ENCODE results near the gene MACROD2. TPM values are rescaled to one million over a fixed set of nuclear protein-coding genes. Genes with fewer than 3 reads are reported as not detected.

MACROD2 gene
- total RNA-seq, 2 donors from 2014 or later = not detected

DNA sequence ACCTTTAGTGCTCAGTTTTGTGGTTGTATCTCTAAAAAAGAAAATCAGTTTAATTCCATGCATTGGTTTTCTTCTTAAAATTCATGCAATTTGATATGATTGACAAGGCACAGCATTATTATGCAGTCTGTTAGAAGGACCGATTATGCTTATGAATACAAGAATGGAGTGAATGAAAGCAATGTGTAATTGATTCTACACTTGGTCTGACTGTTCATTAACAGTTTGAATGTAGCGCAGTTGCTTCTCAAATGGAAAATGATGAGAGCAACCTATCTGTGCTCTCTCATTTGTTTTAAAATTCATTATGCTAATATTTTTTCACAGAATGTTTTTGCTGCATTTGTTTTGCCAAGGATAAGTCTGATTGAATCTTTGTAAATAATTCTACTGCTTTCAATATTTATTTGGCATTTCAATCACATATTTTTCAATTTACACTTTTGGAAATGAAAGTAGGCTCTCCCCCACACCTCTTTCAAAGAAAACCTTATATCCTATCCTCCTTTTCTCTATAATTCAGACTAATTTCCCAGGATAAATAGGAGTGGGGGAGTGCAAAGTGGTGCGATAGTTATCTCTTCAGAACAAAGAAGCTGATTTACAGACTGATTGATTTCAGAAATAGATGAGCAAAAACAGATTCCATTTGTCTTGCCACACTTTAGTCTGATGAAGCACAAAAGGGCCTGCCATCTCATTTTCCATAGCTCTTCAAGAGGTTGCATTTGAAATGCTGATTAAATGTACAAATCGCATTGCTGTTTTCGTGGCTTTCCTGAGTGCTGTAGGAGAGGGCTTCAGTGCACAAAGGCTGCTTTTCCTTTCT, 1227.4 kb downstream of the MACROD2 start:
- Mint-ChIP-seq H3K9me3 (peaks cover 3 to 8% of the 10 kb centered on the region in 2 donors), H3K4me1 (ENCODE audit: low read depth) (peaks cover 6% of the 10 kb centered on the region), H3K36me3 (ENCODE audit: insufficient read depth in 2 of 2) (no peaks in the 10 kb centered on the region), H3K27me3 (ENCODE audit: low read depth) (no peaks in the 10 kb centered on the region), H3K27ac (no peak overlapping the region), H3K4me3 (no peak overlapping the region)
- DNase-seq = no peak
- ATAC-seq (replicated peaks in 1 of 2) = no peak

DNA sequence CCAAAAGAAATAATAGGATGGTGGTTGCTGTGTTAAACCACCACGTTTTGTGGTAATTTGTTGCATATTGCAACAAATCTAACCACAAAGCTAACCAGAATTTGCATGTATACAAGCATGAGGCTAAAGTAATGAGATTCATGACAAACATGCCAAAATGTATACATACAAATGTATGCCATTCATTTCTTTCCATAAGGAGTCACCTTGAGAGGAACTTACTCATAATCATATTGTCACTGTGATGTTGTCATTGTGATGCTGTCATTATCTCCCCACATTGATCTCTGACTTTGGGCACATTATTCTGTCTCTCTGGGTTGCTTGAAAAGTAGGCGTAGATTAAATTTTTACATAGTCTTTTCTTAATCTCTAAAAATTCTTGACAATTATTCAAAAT, 1228.9 kb downstream of the MACROD2 start:
- Mint-ChIP-seq H3K27me3 (ENCODE audit: low read depth) (no peaks in the 10 kb centered on the region), H3K27ac (no peak overlapping the region), H3K4me1 (ENCODE audit: low read depth) (peaks cover 6% of the 10 kb centered on the region), H3K4me3 (no peak overlapping the region), H3K36me3 (ENCODE audit: insufficient read depth in 2 of 2) (no peaks in the 10 kb centered on the region), H3K9me3 (peaks cover 3 to 4% of the 10 kb centered on the region in 2 donors)
- DNase-seq (no peak), ATAC-seq (replicated peaks in 1 of 2) (peak; percentile 49 to 86)

DNA sequence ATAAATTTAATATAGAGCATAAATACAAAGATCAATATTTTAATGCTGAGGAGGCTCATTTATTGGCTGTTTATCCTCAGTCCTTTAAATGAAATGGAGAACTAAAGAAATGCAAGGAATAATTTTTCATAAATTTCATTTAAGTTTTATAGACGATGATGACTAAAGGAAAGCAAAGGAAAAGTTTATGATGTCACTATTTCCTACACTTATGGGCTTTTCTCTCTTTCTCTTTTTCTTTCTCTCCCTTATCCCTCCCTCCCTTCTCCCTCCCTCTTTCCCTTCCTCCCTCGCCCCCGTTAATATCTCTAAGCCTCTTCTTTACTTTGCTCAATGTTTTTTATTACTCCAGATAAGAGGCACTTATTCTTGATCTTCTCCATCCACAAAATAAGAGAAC, 1231.8 kb downstream of the MACROD2 start:
- H3K36me3 Mint-ChIP-seq (ENCODE audit: insufficient read depth in 2 of 2) = no peaks in the 10 kb centered on the region
- H3K9me3 Mint-ChIP-seq = peaks cover 2 to 4% of the 10 kb centered on the region in 2 donors
- H3K27me3 Mint-ChIP-seq (ENCODE audit: low read depth) = peaks cover 2% of the 10 kb centered on the region
- H3K4me1 Mint-ChIP-seq (ENCODE audit: low read depth) = peaks cover 6% of the 10 kb centered on the region
- no peak for DNase-seq
- H3K4me3 Mint-ChIP-seq = no peak overlapping the region
- H3K27ac Mint-ChIP-seq = no peak overlapping the region
- ATAC-seq (replicated peaks in 1 of 2) = no peak

DNA sequence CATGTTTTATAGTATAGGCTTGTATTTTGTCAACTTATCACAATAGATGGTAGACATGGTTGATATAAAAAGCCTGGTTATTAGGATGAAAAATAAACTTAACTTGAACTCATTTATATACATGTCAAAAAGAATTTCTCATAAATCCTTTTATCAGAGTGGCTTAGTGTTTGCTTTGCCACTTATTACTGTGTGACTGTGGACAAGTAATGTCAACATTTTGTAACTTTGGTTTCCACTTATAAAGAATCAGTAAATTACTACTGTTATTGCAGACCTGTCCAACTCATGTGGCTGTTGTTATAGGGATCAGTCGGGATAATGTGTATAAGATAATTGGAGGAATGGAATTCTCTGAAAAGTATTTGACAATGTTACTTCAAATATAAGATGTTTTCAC, 1236.9 kb downstream of the MACROD2 start:
- Mint-ChIP-seq H3K27ac (no peak overlapping the region), H3K4me1 (ENCODE audit: low read depth) (no peaks in the 10 kb centered on the region), H3K9me3 (peaks cover 2 to 7% of the 10 kb centered on the region in 2 donors), H3K36me3 (ENCODE audit: insufficient read depth in 2 of 2) (no peaks in the 10 kb centered on the region), H3K27me3 (ENCODE audit: low read depth) (peaks cover 4% of the 10 kb centered on the region), H3K4me3 (no peak overlapping the region)
- no peak for ATAC-seq (replicated peaks in 1 of 2)
- no peak for DNase-seq

DNA sequence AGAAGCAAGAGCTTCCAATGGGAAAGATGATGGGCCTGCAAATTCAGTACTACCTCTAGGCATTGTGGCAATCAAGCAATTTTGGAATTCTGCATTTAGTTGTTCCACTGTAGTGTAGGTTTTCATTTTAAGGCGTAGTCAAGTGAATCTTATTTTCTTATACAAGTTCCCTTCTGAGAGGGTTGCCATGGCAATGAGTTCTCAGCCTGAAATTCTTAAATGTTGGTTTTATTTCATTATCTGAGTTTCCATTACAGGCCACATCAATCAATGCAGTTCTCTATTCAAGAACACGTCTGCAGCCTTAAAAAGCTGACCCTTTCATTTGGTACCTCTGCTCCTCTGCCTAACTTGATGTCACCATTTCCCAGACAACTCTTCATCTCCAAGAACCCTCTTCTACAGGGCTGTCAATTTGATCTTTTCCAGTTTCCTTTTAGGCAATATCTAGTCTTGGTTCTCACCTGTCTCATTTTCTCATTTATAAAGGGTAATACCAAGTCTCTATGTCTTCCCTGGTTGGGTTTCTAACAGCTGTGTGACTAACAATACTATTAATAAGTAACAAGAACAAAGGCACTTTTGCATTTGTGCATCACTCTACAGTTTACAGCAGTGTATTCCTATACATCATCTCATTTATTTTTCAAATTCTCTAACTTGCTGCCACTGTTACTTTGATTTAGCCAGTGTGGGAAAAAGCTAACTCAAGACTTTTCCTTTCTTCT, 1240.3 kb downstream of the MACROD2 start:
- Mint-ChIP-seq H3K27me3 (ENCODE audit: low read depth) (peaks cover 4% of the 10 kb centered on the region), H3K27ac (peak overlapping the region; percentile 9), H3K4me1 (ENCODE audit: low read depth) (no peaks in the 10 kb centered on the region), H3K36me3 (ENCODE audit: insufficient read depth in 2 of 2) (no peaks in the 10 kb centered on the region), H3K9me3 (peaks cover 2 to 7% of the 10 kb centered on the region in 2 donors), H3K4me3 (no peak overlapping the region)
- ATAC-seq (replicated peaks in 1 of 2) (no peak), DNase-seq (no peak)

DNA sequence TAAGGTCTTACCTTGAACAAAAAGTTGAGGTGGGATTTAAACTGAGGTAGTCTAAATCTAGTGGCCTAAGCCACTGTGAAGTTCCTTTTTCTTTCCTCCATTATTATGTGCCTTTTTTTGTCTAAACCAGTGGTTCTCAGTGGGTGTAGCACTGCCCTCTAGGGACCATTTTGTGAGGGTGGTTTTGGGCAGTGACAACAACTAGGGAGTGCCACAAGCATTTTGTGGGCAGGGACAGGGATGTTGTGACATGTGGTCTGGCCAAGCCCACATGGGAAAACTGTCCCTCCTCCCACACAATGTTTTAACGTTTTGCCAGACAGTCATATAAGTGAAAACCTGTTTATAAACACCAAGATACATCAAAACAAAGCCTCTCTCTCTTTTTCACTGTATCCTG, 1241.5 kb downstream of the MACROD2 start:
- peak; percentile 2 to 12 for DNase-seq
- Mint-ChIP-seq H3K4me3 (no peak overlapping the region), H3K4me1 (ENCODE audit: low read depth) (no peaks in the 10 kb centered on the region)

DNA sequence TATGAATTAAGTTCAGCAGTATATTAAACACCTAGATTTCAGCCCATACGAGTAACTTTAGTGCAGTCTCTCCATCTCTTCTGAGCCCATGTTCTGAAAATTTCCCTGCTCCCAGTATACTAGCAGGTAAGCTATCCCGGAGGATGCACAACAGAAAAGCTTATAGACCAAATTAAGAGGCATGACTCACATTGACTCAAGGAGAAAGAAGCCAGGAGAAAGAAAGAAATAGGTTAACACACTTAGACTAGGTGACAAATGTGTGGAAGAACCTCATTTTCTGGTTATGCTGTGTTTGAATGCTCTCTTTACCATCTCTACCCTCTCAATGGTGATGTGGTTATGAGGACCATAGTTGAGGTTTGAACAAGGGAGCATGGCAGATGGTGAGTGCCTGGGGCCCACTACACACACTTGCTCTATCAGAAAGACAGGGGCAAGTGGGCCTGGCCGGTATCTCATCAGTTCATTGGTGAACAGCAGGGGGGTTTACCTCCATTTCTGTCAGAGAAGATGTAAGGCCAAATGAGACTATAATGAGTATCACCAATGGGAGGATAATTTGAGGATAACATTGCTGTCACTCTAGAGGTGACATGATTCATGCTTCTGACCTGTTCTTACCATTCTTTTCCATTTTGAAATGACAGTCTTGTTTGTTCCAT, 1244.4 kb downstream of the MACROD2 start:
- ATAC-seq (replicated peaks in 1 of 2) = peak in 1 of 2 donors; percentile 70
- Mint-ChIP-seq H3K9me3 (peaks cover 4 to 5% of the 10 kb centered on the region in 2 donors), H3K27ac (no peak overlapping the region), H3K36me3 (ENCODE audit: insufficient read depth in 2 of 2) (no peaks in the 10 kb centered on the region), H3K27me3 (ENCODE audit: low read depth) (no peaks in the 10 kb centered on the region), H3K4me1 (ENCODE audit: low read depth) (no peaks in the 10 kb centered on the region), H3K4me3 (no peak overlapping the region)
- DNase-seq = no peak

More for the DNA sequence above, 1241.5 kb downstream of the MACROD2 start:
- Mint-ChIP-seq H3K27ac (no peak overlapping the region), H3K9me3 (peaks cover 2 to 7% of the 10 kb centered on the region in 2 donors), H3K27me3 (ENCODE audit: low read depth) (peaks cover 4% of the 10 kb centered on the region), H3K36me3 (ENCODE audit: insufficient read depth in 2 of 2) (no peaks in the 10 kb centered on the region)
- ATAC-seq (replicated peaks in 1 of 2) = peak in 1 of 2 donors; percentile 32

DNA sequence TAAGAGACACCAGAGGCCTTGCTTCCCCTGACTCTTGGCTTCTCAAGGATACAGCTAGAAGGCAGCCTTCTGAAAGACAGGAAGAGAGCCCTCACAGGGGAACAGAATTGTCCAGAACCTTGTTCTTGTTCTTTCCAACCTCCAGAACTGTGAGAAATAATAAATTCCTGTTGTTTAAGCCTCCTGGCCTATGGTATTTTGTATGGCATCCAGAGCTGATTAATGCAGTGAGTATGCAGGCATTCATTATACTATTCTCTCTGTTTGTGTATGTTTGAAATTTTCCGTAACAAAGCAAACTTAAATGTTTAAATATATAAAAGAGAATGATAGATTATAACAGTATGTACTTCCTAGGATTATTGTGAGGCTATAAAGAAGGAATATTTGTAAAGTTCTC, 1245.5 kb downstream of the MACROD2 start:
- DNase-seq (no peak), ATAC-seq (replicated peaks in 1 of 2) (no peak)
- Mint-ChIP-seq H3K36me3 (ENCODE audit: insufficient read depth in 2 of 2) (no peaks in the 10 kb centered on the region), H3K9me3 (peaks cover 2 to 3% of the 10 kb centered on the region in 2 donors), H3K27ac (no peak overlapping the region), H3K4me1 (ENCODE audit: low read depth) (no peaks in the 10 kb centered on the region), H3K27me3 (ENCODE audit: low read depth) (no peaks in the 10 kb centered on the region), H3K4me3 (no peak overlapping the region)

DNA sequence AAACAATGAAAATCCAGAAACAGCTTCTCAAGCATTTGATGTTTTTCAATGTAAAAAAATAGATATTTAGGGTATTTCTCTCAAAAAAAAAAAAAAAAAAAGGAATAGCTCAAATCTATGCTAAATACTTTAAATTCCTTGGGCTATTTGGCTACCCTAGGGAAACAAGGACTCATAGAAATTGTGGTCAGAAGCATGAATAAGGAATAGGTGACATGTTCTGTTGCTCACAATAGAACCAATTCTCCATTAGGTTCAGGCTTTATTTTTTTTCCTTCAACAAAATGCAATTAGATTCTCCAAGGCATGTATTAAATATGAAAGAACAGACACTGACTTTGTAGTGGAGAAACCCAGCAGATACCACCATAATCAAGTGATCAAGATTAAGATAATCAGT, 1246.4 kb downstream of the MACROD2 start:
- H3K27ac Mint-ChIP-seq = no peak overlapping the region
- H3K4me3 Mint-ChIP-seq = no peak overlapping the region
- DNase-seq (no peak), ATAC-seq (replicated peaks in 1 of 2) (no peak)
- H3K4me1 Mint-ChIP-seq (ENCODE audit: low read depth) = no peaks in the 10 kb centered on the region
- no peaks in the 10 kb centered on the region for H3K27me3 Mint-ChIP-seq (ENCODE audit: low read depth)
- no peaks in the 10 kb centered on the region for H3K36me3 Mint-ChIP-seq (ENCODE audit: insufficient read depth in 2 of 2)
- peaks cover 0 to 1% of the 10 kb centered on the region in 2 donors for H3K9me3 Mint-ChIP-seq

DNA sequence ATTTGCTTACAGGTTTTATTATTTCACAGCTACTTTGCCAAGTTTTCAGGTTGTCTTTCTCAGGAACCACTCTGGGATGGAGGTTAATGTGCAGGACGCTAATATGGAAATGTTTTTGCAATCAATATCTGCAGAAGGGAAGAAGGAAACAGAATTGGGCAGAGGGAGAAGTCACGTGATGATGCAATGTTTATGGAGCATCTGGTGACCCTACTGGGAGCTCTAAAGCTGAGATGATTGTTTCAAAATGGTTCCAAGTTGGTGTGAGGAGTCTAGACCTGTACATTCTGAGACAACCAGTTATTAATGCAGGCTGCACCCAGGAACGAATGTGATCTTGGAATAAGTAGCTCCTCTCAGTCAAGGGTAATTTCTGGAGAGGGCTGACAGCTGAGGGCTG, 1247.5 kb downstream of the MACROD2 start:
- H3K9me3 Mint-ChIP-seq = peaks cover 0 to 1% of the 10 kb centered on the region in 2 donors
- no peaks in the 10 kb centered on the region for H3K4me1 Mint-ChIP-seq (ENCODE audit: low read depth)
- no peak overlapping the region for H3K27ac Mint-ChIP-seq
- no peaks in the 10 kb centered on the region for H3K27me3 Mint-ChIP-seq (ENCODE audit: low read depth)
- no peak overlapping the region for H3K4me3 Mint-ChIP-seq
- ATAC-seq (replicated peaks in 1 of 2) (no peak), DNase-seq (no peak)
- no peaks in the 10 kb centered on the region for H3K36me3 Mint-ChIP-seq (ENCODE audit: insufficient read depth in 2 of 2)

DNA sequence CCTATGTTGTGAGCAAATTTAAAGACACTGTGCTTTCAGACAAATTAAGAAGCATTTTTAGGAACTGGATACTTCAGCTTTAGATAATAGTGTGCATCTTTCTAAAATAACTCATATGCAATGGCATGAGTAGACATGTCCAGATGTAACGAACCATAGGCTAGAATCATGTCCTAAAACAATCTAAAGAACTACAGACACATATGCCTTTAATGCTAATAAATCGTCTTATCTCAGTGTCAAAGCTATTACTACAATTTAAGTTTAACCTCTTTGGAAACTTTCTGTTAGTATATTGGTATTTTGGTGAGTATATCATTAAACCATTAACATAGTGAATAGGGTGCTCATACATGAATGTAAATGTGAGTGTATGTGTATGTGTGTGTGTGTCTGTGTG, 1250.6 kb downstream of the MACROD2 start:
- H3K27ac Mint-ChIP-seq = no peak overlapping the region
- no peaks in the 10 kb centered on the region for H3K36me3 Mint-ChIP-seq (ENCODE audit: insufficient read depth in 2 of 2)
- ATAC-seq (replicated peaks in 1 of 2) = no peak
- H3K4me1 Mint-ChIP-seq (ENCODE audit: low read depth) = no peaks in the 10 kb centered on the region
- no peaks in the 10 kb centered on the region for H3K27me3 Mint-ChIP-seq (ENCODE audit: low read depth)
- no peak for DNase-seq
- peaks cover 5 to 14% of the 10 kb centered on the region in 2 donors for H3K9me3 Mint-ChIP-seq
- H3K4me3 Mint-ChIP-seq = no peak overlapping the region

DNA sequence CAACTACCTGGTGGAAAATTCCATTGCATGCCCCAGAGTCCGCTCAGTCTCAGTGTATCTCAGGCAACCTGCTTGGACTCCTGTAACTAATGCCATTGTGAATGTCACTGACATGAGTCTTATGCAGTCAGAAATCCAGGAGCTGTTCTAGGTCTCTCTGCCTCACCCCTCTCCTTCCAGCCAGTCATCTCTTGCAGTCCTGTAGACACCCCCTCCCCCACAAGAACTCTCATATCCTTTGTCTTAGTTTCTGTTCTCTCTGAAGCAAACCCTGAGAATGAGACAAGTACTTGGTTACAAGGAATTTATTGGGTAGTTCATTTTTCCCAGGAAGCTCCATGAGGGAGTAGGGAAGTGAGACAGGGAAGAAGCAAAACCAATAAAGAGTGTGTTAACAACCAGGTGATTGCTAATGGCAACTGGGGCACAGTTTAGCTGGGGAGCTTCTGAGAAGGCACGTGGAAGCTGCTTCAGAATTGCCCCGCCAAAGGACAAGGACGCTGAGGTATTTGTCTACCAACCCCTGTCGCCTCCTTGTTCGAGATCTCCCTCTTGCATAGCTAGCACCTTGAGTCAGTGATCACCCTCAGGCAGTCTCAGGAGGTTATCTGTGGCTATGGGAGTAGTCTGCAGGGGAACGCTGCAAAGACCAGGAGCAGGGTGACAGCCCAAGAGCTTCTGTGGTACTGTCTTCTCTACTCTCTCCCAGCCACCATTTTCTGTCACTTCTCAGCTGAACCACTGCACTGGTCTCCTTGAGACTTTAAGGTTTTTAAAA, 1253.5 kb downstream of the MACROD2 start:
- H3K27me3 Mint-ChIP-seq (ENCODE audit: low read depth) = no peaks in the 10 kb centered on the region
- DNase-seq (no peak), ATAC-seq (replicated peaks in 1 of 2) (no peak)
- H3K4me1 Mint-ChIP-seq (ENCODE audit: low read depth) = no peaks in the 10 kb centered on the region
- H3K4me3 Mint-ChIP-seq = no peak overlapping the region
- peaks cover 5 to 14% of the 10 kb centered on the region in 2 donors for H3K9me3 Mint-ChIP-seq
- no peak overlapping the region for H3K27ac Mint-ChIP-seq
- no peaks in the 10 kb centered on the region for H3K36me3 Mint-ChIP-seq (ENCODE audit: insufficient read depth in 2 of 2)

All from activated T-cell treated with anti-CD3 and anti-CD28 coated beads, Interleukin-2, amount 50 U/mL, for 72 hours (primary cell).